ENCODE measurements around the gene AKAP14.
"Not testable (repeated sequence)": the region's sequence is repeated elsewhere in the genome, so short reads cannot be mapped to it uniquely, and the experiment has no call there.

AKAP14 gene

GRCh38 chrX:119935215-119935874 is 39.7 kb downstream of the AKAP14 start:
- DNase-seq, result no peak

GRCh38 chrX:119941336-119941735 is 45.6 kb downstream of the AKAP14 start:
- DNase-seq, result no peak

GRCh38 chrX:119942173-119942819 is 46.6 kb downstream of the AKAP14 start:
- DNase-seq, result no peak

- DNase-seq, result no peak
Observed at GRCh38 chrX:119942831-119943184, 47.1 kb downstream of the AKAP14 start.

GRCh38 chrX:119943185-119943988 is 47.7 kb downstream of the AKAP14 start, which contains the start of gene NKAP:
Gene NKAP (minus strand): TSS chrX:119943751. CDS start chrX:119943605, 146 bp downstream.
- peak; percentile 85 for DNase-seq

- DNase-seq, result no peak
Observed at GRCh38 chrX:119945481-119945880, 49.8 kb downstream of the AKAP14 start.

- no peak for DNase-seq
Observed at GRCh38 chrX:119948381-119948780, 52.7 kb downstream of the AKAP14 start.

GRCh38 chrX:119954374-119954773 is 58.7 kb downstream of the AKAP14 start:
- no peak for DNase-seq

GRCh38 chrX:119955807-119956570 is 60.3 kb downstream of the AKAP14 start:
- DNase-seq, result not testable (repeated sequence)

GRCh38 chrX:119960625-119961024 is 64.9 kb downstream of the AKAP14 start:
- no peak for DNase-seq

GRCh38 chrX:119966837-119967236 is 71.1 kb downstream of the AKAP14 start:
- DNase-seq, result not testable (repeated sequence)

All from NCI-H2171 treated with DMSO at 0.1 percent for 48 hours (cell line).